Measurements from ENCODE around the gene TPM1. TPM values are rescaled to one million over a fixed set of nuclear protein-coding genes. Genes with fewer than 3 reads are reported as not detected.

Gene TPM1
- total RNA-seq, 1 experiment from 2014 or later, result 174 TPM

GRCh38 chr15:63029676-63030075, 12.9 kb upstream of the TPM1 start:
- Histone ChIP-seq H2AFZ (no peak overlapping the region), H3F3A (ENCODE audit: insufficient read depth, low read depth) (no peaks in the 10 kb centered on the region), H3K79me2 (ENCODE audit: low read depth) (no peaks in the 10 kb centered on the region), H3K4me3 (no peak overlapping the region), H3K27ac (no peak overlapping the region), H3K4me1 (replicated peaks; ENCODE audit: insufficient read depth) (no peaks in the 10 kb centered on the region), H3K4me2 (no peak overlapping the region), H4K20me1 (ENCODE audit: insufficient read depth) (no peaks in the 10 kb centered on the region), H3K9me2 (ENCODE audit: insufficient read depth) (no peaks in the 10 kb centered on the region), H3K9me3 (ENCODE audit: insufficient read depth, low read depth) (no peaks in the 10 kb centered on the region), H3K36me3 (ENCODE audit: low read depth) (no peaks in the 10 kb centered on the region), H3K27me3 (ENCODE audit: insufficient read depth, low read depth) (no peaks in the 10 kb centered on the region)
- POLR2A ChIA-PET (ENCODE audit: unreplicated experiment), result interaction anchor here (0.6 kb wide), 1 partner anchor 259 kb away, joined by 3 read pairs; no protein-coding TSS in a partner anchor
- intact Hi-C loops (cut with micrococcal nuclease; ENCODE audit: unreplicated experiment), result no loop called here
- DNase-seq, result no peak
- TF ChIP-seq EZH2 (IDR thresholded peaks at IDR 0.05; ENCODE audit: low read depth) (no peak), CTCF (conservative IDR thresholded peaks at IDR 0.05) (no peak)
- CTCF ChIA-PET, result interaction anchor here (0.6 kb wide), 1 partner anchor 11 kb away, joined by 3 read pairs; no protein-coding TSS in a partner anchor
- BruUV-seq (replicated peaks), result no TSS peak

GRCh38 chr15:63030101-63030551, 12.4 kb upstream of the TPM1 start:
- Histone ChIP-seq H3K9me3 (ENCODE audit: insufficient read depth, low read depth) (no peaks in the 10 kb centered on the region), H3F3A (ENCODE audit: insufficient read depth, low read depth) (no peaks in the 10 kb centered on the region), H3K27me3 (ENCODE audit: insufficient read depth, low read depth) (no peaks in the 10 kb centered on the region), H3K4me1 (replicated peaks; ENCODE audit: insufficient read depth) (no peaks in the 10 kb centered on the region), H4K20me1 (ENCODE audit: insufficient read depth) (no peaks in the 10 kb centered on the region), H3K9me2 (ENCODE audit: insufficient read depth) (no peaks in the 10 kb centered on the region), H3K79me2 (ENCODE audit: low read depth) (no peaks in the 10 kb centered on the region), H3K27ac (no peak overlapping the region), H3K4me3 (no peak overlapping the region), H2AFZ (no peak overlapping the region), H3K4me2 (no peak overlapping the region), H3K36me3 (ENCODE audit: low read depth) (no peaks in the 10 kb centered on the region)
- CTCF ChIA-PET, result interaction anchor here (0.6 kb wide), 1 partner anchor 11 kb away, joined by 3 read pairs; no protein-coding TSS in a partner anchor
- BruUV-seq (replicated peaks), result no TSS peak
- DNase-seq, result no peak
- intact Hi-C loops (cut with micrococcal nuclease; ENCODE audit: unreplicated experiment), result no loop called here
- TF ChIP-seq EZH2 (IDR thresholded peaks at IDR 0.05; ENCODE audit: low read depth) (no peak), CTCF (conservative IDR thresholded peaks at IDR 0.05) (no peak)
- POLR2A ChIA-PET (ENCODE audit: unreplicated experiment), result no interaction called here

- Histone ChIP-seq H3K4me2 (no peak overlapping the region), H3K4me1 (replicated peaks; ENCODE audit: insufficient read depth) (peaks cover 14% of the 10 kb centered on the region; the same call in 1 of the 2 replicates), H3F3A (ENCODE audit: insufficient read depth, low read depth) (no peaks in the 10 kb centered on the region), H3K4me3 (no peak overlapping the region), H2AFZ (no peak overlapping the region), H3K9me2 (ENCODE audit: insufficient read depth) (no peaks in the 10 kb centered on the region), H3K27me3 (ENCODE audit: insufficient read depth, low read depth) (no peaks in the 10 kb centered on the region), H3K9me3 (ENCODE audit: insufficient read depth, low read depth) (no peaks in the 10 kb centered on the region), H4K20me1 (ENCODE audit: insufficient read depth) (no peaks in the 10 kb centered on the region), H3K79me2 (ENCODE audit: low read depth) (no peaks in the 10 kb centered on the region), H3K27ac (no peak overlapping the region), H3K36me3 (ENCODE audit: low read depth) (no peaks in the 10 kb centered on the region)
- no peak for TF ChIP-seq CTCF (conservative IDR thresholded peaks at IDR 0.05)
- no peak for TF ChIP-seq EZH2 (IDR thresholded peaks at IDR 0.05; ENCODE audit: low read depth)
- no peak for DNase-seq
- CTCF ChIA-PET, result no interaction called here
- POLR2A ChIA-PET (ENCODE audit: unreplicated experiment), result no interaction called here
- intact Hi-C loops (cut with micrococcal nuclease; ENCODE audit: unreplicated experiment), result no loop called here
- BruUV-seq (replicated peaks), result no TSS peak
Observed at GRCh38 chr15:63034578-63034977, 8.0 kb upstream of the TPM1 start.

Measured in PC-9 (cell line).